Measurements from ENCODE around the gene HSPA9. TPM values are rescaled to one million over a fixed set of nuclear protein-coding genes. Genes with fewer than 3 reads are reported as not detected.
A peak's percentile ranks its signal among the peaks of the same experiment; 100 is the strongest.

The HSPA9 gene
- total and polyA plus RNA-seq, 2 of the 13 experiments (the other 11 are each of a cell fraction or from before 2014, with no cell fraction given): 165 to 478 TPM

- TF ChIP-seq NONO (IDR thresholded peaks at IDR 0.05) (no peak), NONO (CRISPR knock-in tag; conservative IDR thresholded peaks at IDR 0.05) (peak; percentile 96), NKX3-1 (CRISPR knock-in tag; IDR thresholded peaks at IDR 0.05) (no peak), NFAT5 (CRISPR knock-in tag; IDR thresholded peaks at IDR 0.05) (0 out of 2 replicates have a peak, but pooled peaks have one; percentile 37), ZBTB10 (CRISPR knock-in tag; IDR thresholded peaks at IDR 0.05; ENCODE audit: borderline replicate concordance) (no peak; the same call in 1 of the 2 replicates), KIAA2018 (CRISPR knock-in tag; IDR thresholded peaks at IDR 0.05; ENCODE audit: borderline replicate concordance) (no peak), HNF4A (CRISPR knock-in tag; IDR thresholded peaks at IDR 0.05) (no peak; the same call in 1 of the 2 replicates), ZNF800 (CRISPR knock-in tag; IDR thresholded peaks at IDR 0.05) (0 out of 2 replicates have a peak, but pooled peaks have one; percentile 28)
Measured at GRCh38 chr5:138542956-138543729, 32.1 kb downstream of the HSPA9 start, which contains the start of gene ETF1 (continued).
